Hepatocyte (in vitro differentiated cells): ENCODE measurements around the gene ARHGAP6.

Source experiments
- EZH2 ChIP-seq: fragments of 200-600 bp; sonication (generic); IDR thresholded peaks from 2 replicates; pipeline ENCODE4 v1.6.1; 2016; ENCODE audit warnings: antibody characterized with exemption, mild to moderate bottlenecking, borderline replicate concordance
- TF ChIP-seq, protein P1 (sequence below): fragments of 200-600 bp; sonication (generic); IDR thresholded peaks from 2 replicates; pipeline ENCODE4 v1.5.1; 2016; ENCODE audit warnings: antibody characterized with exemption, mild to moderate bottlenecking; ENCODE audit not compliant: poor library complexity

DNA sequence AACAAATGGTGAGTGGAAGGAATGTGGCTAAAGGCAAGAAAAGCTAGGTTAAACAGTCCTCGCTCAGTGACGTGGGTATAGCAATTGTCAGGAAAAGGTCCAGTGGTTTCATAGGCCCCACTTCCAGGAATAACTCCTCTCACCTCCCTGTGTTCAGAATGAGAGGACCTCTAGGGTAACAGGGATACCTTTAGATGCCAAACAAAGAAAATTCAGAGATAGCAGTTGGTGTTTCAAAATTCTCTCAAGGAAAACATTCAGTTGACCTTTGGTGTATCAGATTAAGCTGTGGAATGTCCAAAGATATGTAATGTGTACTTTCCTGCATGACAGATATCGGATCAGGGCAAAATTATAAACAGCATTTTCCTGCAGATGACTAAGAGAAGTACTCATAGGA, 155.9 kb downstream of the ARHGAP6 start:
- TF ChIP-seq, protein P1, sequence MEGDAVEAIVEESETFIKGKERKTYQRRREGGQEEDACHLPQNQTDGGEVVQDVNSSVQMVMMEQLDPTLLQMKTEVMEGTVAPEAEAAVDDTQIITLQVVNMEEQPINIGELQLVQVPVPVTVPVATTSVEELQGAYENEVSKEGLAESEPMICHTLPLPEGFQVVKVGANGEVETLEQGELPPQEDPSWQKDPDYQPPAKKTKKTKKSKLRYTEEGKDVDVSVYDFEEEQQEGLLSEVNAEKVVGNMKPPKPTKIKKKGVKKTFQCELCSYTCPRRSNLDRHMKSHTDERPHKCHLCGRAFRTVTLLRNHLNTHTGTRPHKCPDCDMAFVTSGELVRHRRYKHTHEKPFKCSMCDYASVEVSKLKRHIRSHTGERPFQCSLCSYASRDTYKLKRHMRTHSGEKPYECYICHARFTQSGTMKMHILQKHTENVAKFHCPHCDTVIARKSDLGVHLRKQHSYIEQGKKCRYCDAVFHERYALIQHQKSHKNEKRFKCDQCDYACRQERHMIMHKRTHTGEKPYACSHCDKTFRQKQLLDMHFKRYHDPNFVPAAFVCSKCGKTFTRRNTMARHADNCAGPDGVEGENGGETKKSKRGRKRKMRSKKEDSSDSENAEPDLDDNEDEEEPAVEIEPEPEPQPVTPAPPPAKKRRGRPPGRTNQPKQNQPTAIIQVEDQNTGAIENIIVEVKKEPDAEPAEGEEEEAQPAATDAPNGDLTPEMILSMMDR = no peak
- no peak for TF ChIP-seq EZH2
